K562 (cell line): ENCODE data around the gene DYNLL1. TPM values are rescaled to one million over a fixed set of nuclear protein-coding genes. Genes with fewer than 3 reads are reported as not detected.

ENCODE experiments used
- BHLHE40 ChIP-seq: IDR thresholded peaks from 2 replicates; pipeline ENCODE4 v1.6.1; 2011; ENCODE audit warnings: low read length, improper control_type of control experiment
- CBX5 ChIP-seq: IDR thresholded peaks from 2 replicates; pipeline ENCODE4 v1.6.1; 2014; ENCODE audit warnings: low read depth, borderline replicate concordance
- CEBPG ChIP-seq, 3 experiments: fragments of 200-800 bp in 1 of 3; sonication (Bioruptor generic) in 1 of 3; sonication (generic) in 1 of 3; formaldehyde crosslinking in 1 of 3; IDR thresholded peaks in 2 of 3; conservative IDR thresholded peaks in 1 of 3; 2 replicates each; pipeline versions ENCODE4 v1.6.1 to v1.8.0; 2016 to 2022; ENCODE audit warnings: missing compliant biosample characterization in 2 of 3, missing genetic modification characterization in 2 of 3, mild to moderate bottlenecking in 1 of 3, missing genetic modification reagents in 1 of 3
- CHD1 ChIP-seq: fragments of 200-600 bp; sonication (generic); IDR thresholded peaks from one replicate; pipeline ENCODE4 v1.6.1; 2012; ENCODE audit warnings: mild to moderate bottlenecking, moderate library complexity, low read length, inconsistent platforms
- DACH1 ChIP-seq: fragments of 450-650 bp; IDR thresholded peaks from 2 replicates; pipeline ENCODE4 v1.6.1; 2018; ENCODE audit not compliant: partially characterized antibody
- DDX20 ChIP-seq: fragments of 450-650 bp; IDR thresholded peaks from 2 replicates; pipeline ENCODE4 v1.6.1; 2016; ENCODE audit warnings: missing genetic modification characterization, low read depth, mild to moderate bottlenecking, missing compliant biosample characterization, moderate library complexity
- JUNB ChIP-seq: fragments of 450-650 bp; formaldehyde crosslinking; conservative IDR thresholded peaks from 2 replicates; pipeline ENCODE4 v1.4.0; 2020; ENCODE audit warnings: mild to moderate bottlenecking
- MAZ ChIP-seq, 2 experiments: fragments of 450-650 bp in 1 of 2; sonication (generic) in 1 of 2; formaldehyde crosslinking; IDR thresholded peaks in 1 of 2; conservative IDR thresholded peaks in 1 of 2; 2 replicates each; pipeline versions ENCODE4 v1.4.0 to v1.5.0; 2020; ENCODE audit warnings: mild to moderate bottlenecking in 1 of 2, missing genetic modification reagents in 1 of 2
- NCOA2 ChIP-seq, 2 experiments: fragments of 450-650 bp; IDR thresholded peaks; 2 replicates each; pipeline ENCODE4 v1.6.1; 2018; ENCODE audit warnings: mild to moderate bottlenecking in 2 of 2, moderate library complexity in 1 of 2; ENCODE audit not compliant: partially characterized antibody in 2 of 2
- NFIC ChIP-seq: fragments of 450-650 bp; IDR thresholded peaks from 2 replicates; pipeline ENCODE4 v1.6.1; 2017; ENCODE audit warnings: mild to moderate bottlenecking, inconsistent platforms
- PCBP2 ChIP-seq: fragments of 200-400 bp; formaldehyde crosslinking; IDR thresholded peaks from 2 replicates; pipeline ENCODE4 v1.6.1; 2018; ENCODE audit warnings: low read length, low read depth, mild to moderate bottlenecking, moderate library complexity; ENCODE audit not compliant: poor library complexity, severe bottlenecking
- STAT5A ChIP-seq: IDR thresholded peaks from 2 replicates; pipeline ENCODE4 v1.6.1; 2012; ENCODE audit warnings: low read length, inconsistent platforms, borderline replicate concordance
- TAL1 ChIP-seq: fragments of 450-650 bp; IDR thresholded peaks from 2 replicates; pipeline ENCODE4 v1.6.1; 2016; ENCODE audit warnings: mild to moderate bottlenecking
- USF1 ChIP-seq: sonication (generic); formaldehyde crosslinking; IDR thresholded peaks from 2 replicates; pipeline ENCODE4 v1.9.0; 2022; ENCODE audit warnings: mild to moderate bottlenecking, missing genetic modification reagents
- WHSC1 ChIP-seq: IDR thresholded peaks from one replicate; pipeline ENCODE4 v1.6.1; 2012; ENCODE audit warnings: low read length, control low read depth, inconsistent platforms
- ZBTB34 ChIP-seq: fragments of 250-450 bp; sonication (Bioruptor Pico); IDR thresholded peaks from 2 replicates; pipeline ENCODE4 v1.8.0; 2021; ENCODE audit warnings: mild to moderate bottlenecking, moderate library complexity
- ZFX ChIP-seq: sonication (generic); formaldehyde crosslinking; IDR thresholded peaks from 2 replicates; pipeline ENCODE4 v1.8.0; 2022; ENCODE audit warnings: mild to moderate bottlenecking, missing genetic modification reagents, moderate library complexity
- ZNF395 ChIP-seq: fragments of 200-800 bp; sonication (Bioruptor generic); IDR thresholded peaks from 2 replicates; pipeline ENCODE4 v1.6.1; 2017; ENCODE audit warnings: missing genetic modification characterization, missing compliant biosample characterization
- ZNF445 ChIP-seq: fragments of 250-450 bp; sonication (Bioruptor Pico); IDR thresholded peaks from 2 replicates; pipeline ENCODE4 v1.4.0; 2020; ENCODE audit warnings: low read depth, mild to moderate bottlenecking, moderate library complexity
- ZNF639 ChIP-seq, 2 experiments: fragments of 200-800 bp in 1 of 2; sonication (Bioruptor generic) in 1 of 2; sonication (generic) in 1 of 2; formaldehyde crosslinking in 1 of 2; IDR thresholded peaks in 1 of 2; conservative IDR thresholded peaks in 1 of 2; 2 replicates each; pipeline versions ENCODE4 v1.5.0 to v1.6.1; 2016 to 2020; ENCODE audit warnings: missing compliant biosample characterization in 1 of 2, missing genetic modification characterization in 1 of 2, missing genetic modification reagents in 1 of 2
- polyA plus RNA-seq, 8 experiments: library from polyadenylated mRNA; depleted of rRNA in 4 of 8; stranded (reverse) in 5 of 8; unstranded in 3 of 8; fragments of >200 nt; fragmentation: Nextera tagmentation in 2 of 8; fragmentation: Illumina TruSeq in 1 of 8; extraction: Ambion mirVana in 2 of 8; extraction: Trizol in 1 of 8; gene quantifications; 2 replicates each; pipeline versions ENCODE4 v1.2.1 to v1.2.3, GENCODE V29; 2011 to 2014; ENCODE audit warnings: inconsistent platforms in 1 of 8, missing spikeins in 1 of 8
- total RNA-seq, 7 experiments: library from RNA; depleted of rRNA in 6 of 7; stranded (reverse); fragments of >200 nt in 6 of 7; fragmentation: Illumina TruSeq in 2 of 7; extraction: Trizol in 2 of 7; gene quantifications; 2 replicates each; pipeline versions ENCODE4 v1.2.1 to v1.2.3, GENCODE V29; 2011 to 2021; ENCODE audit warnings: low replicate concordance in 1 of 7

Gene DYNLL1
- total and polyA plus RNA-seq, 9 of the 15 experiments (the other 6 are each of a cell fraction or from before 2014, with no cell fraction given) = 303 to 1,112 (median 468) TPM

GRCh38 chr12:120528861-120529525, 33.1 kb downstream of the DYNLL1 start, which contains the start of gene COQ5 (continued):
- no peak for TF ChIP-seq PCBP2
- TF ChIP-seq NFIC = peak; percentile 66
- TF ChIP-seq WHSC1 = no peak
- 0 out of 2 replicates have a peak, but pooled peaks have one; percentile 48 for TF ChIP-seq ZNF395 (CRISPR knock-in tag)
- no peak; the same call in 1 of the 2 replicates for TF ChIP-seq STAT5A
- no peak for TF ChIP-seq ZBTB34 (CRISPR knock-in tag)
- no peak for TF ChIP-seq NCOA2 (IDR thresholded peaks at IDR 0.05; ENCODE audit: partially characterized antibody in 2 of 2)
- no peak for TF ChIP-seq DDX20 (tag)
- peak; percentile 99 for TF ChIP-seq CEBPG (CRISPR knock-in tag; IDR thresholded peaks at IDR 0.05)
- peak; percentile 98 for TF ChIP-seq CEBPG (tag; conservative IDR thresholded peaks at IDR 0.05 in 1 of 2, IDR thresholded peaks at IDR 0.05 in 1 of 2)
- TF ChIP-seq TAL1 = no peak
- TF ChIP-seq CBX5 = peak; percentile 9; the same call in 1 of the 2 replicates
- TF ChIP-seq USF1 (CRISPR knock-in tag) = no peak
- TF ChIP-seq JUNB (CRISPR knock-in tag) = no peak
- 0 out of 2 replicates have a peak, but pooled peaks have one; percentile 10 for TF ChIP-seq BHLHE40
- no peak for TF ChIP-seq CHD1
- peak; percentile 77 for TF ChIP-seq ZFX (CRISPR knock-in tag)
- TF ChIP-seq MAZ (CRISPR knock-in tag; conservative IDR thresholded peaks at IDR 0.05 in 1 of 2, IDR thresholded peaks at IDR 0.05 in 1 of 2) = peak; percentile 64 to 68
- no peak for TF ChIP-seq ZNF445 (CRISPR knock-in tag)
- peak; percentile 62 for TF ChIP-seq DACH1
- 0 out of 4 replicates have a peak, but pooled peaks of 1 of the 2 experiments have one; percentile 55 for TF ChIP-seq ZNF639 (CRISPR knock-in tag; conservative IDR thresholded peaks at IDR 0.05 in 1 of 2, IDR thresholded peaks at IDR 0.05 in 1 of 2)
